SK-N-SH (cell line): ENCODE measurements around the gene TRDN. TPM values are rescaled to one million over a fixed set of nuclear protein-coding genes. Genes with fewer than 3 reads are reported as not detected.

Experiments used
- CTCF ChIA-PET: fragments of 300-600, 350-600 bp; formaldehyde crosslinking; extraction: SDS; loops from one replicate; lab custom pipeline; 2021; lab: Yijun Ruan, JAX
- POLR2A ChIA-PET: fragments of 350-600 bp; sonication (Branson Sonifier 250); formaldehyde crosslinking; extraction: SDS; loops from one replicate; lab custom pipeline; 2020; ENCODE audit warnings: antibody characterized with exemption, inconsistent platforms; lab: Yijun Ruan, JAX
- DNase-seq: peaks from one replicate; pipeline ENCODE4 v3.0.0; 2012
- H2AFZ ChIP-seq: fragments of 200-600 bp; sonication (generic); 2 replicates; pipeline ENCODE4 v1.8.1; 2016; ENCODE audit warnings: antibody characterized with exemption, mild to moderate bottlenecking, low read depth
- H3F3A ChIP-seq: fragments of 200-600 bp; sonication (generic); replicated peaks from 2 replicates; pipeline ENCODE3; 2016; ENCODE audit warnings: antibody characterized with exemption, mild to moderate bottlenecking; ENCODE audit not compliant: insufficient read depth
- H3K27ac ChIP-seq, 2 experiments: fragments of 200-500 bp in 1 of 2; fragments of 200-600 bp in 1 of 2; sonication (Bioruptor generic) in 1 of 2; sonication (generic), shearing (Covaris generic) in 1 of 2; 2 replicates each; pipeline versions ENCODE4 v1.5.1 to v1.6.1; 2014 to 2016; ENCODE audit warnings: low read depth in 2 of 2, inconsistent platforms in 1 of 2, low read length in 1 of 2, mild to moderate bottlenecking in 1 of 2, mixed read lengths in 1 of 2
- H3K27me3 ChIP-seq: fragments of 200-600 bp; sonication (generic), shearing (Covaris generic); 2 replicates; pipeline ENCODE4 v1.6.1; 2016; ENCODE audit warnings: mixed run types; ENCODE audit not compliant: insufficient read depth
- H3K36me3 ChIP-seq, 2 experiments: fragments of 200-500 bp in 1 of 2; fragments of 200-600 bp in 1 of 2; sonication (Bioruptor generic) in 1 of 2; sonication (generic) in 1 of 2; replicated peaks in 1 of 2; 2 replicates each; pipeline versions ENCODE3 to v1.5.1; 2014 to 2016; ENCODE audit warnings: low read length in 1 of 2, mild to moderate bottlenecking in 1 of 2; ENCODE audit not compliant: insufficient read depth in 2 of 2, control insufficient read depth in 1 of 2
- H3K4me1 ChIP-seq, 2 experiments: fragments of 200-500 bp in 1 of 2; fragments of 200-600 bp in 1 of 2; sonication (Bioruptor generic) in 1 of 2; sonication (generic), shearing (Covaris generic) in 1 of 2; 2 replicates each; pipeline versions ENCODE4 v1.5.1 to v1.6.1; 2014 to 2016; ENCODE audit warnings: low read depth in 1 of 2, low read length in 1 of 2, mixed run types in 1 of 2; ENCODE audit not compliant: insufficient read depth in 2 of 2, control insufficient read depth in 1 of 2
- H3K4me2 ChIP-seq: fragments of 200-600 bp; sonication (generic), shearing (Covaris generic); 2 replicates; pipeline ENCODE4 v1.6.1; 2017; ENCODE audit warnings: mixed run types
- H3K4me3 ChIP-seq, 2 experiments: fragments of 200-500 bp in 1 of 2; fragments of 200-600 bp in 1 of 2; sonication (Bioruptor generic) in 1 of 2; sonication (generic), shearing (Covaris generic) in 1 of 2; 2 replicates each; pipeline versions ENCODE4 v1.5.1 to v1.8.1; 2014 to 2016; ENCODE audit warnings: low read depth in 2 of 2, inconsistent platforms in 1 of 2, low read length in 1 of 2, mild to moderate bottlenecking in 1 of 2, mixed read lengths in 1 of 2, moderate library complexity in 1 of 2
- H3K79me2 ChIP-seq: fragments of 200-600 bp; sonication (generic); 2 replicates; pipeline ENCODE4 v1.8.1; 2017; ENCODE audit warnings: mild to moderate bottlenecking; ENCODE audit not compliant: insufficient read depth
- H3K9ac ChIP-seq: fragments of 200-600 bp; sonication (generic); 2 replicates; pipeline ENCODE4 v1.6.1; 2017; ENCODE audit warnings: mixed run types
- H3K9me2 ChIP-seq: fragments of 200-600 bp; sonication (generic); 2 replicates; pipeline ENCODE4 v1.6.1; 2017; ENCODE audit warnings: mixed run types
- H3K9me3 ChIP-seq: fragments of 200-600 bp; sonication (generic); 2 replicates; pipeline ENCODE4 v1.6.1; 2017; ENCODE audit warnings: mixed run types, mild to moderate bottlenecking, moderate library complexity
- H4K20me1 ChIP-seq: fragments of 200-600 bp; sonication (generic); 2 replicates; pipeline ENCODE4 v1.6.1; 2017; ENCODE audit warnings: mild to moderate bottlenecking, mixed run types; ENCODE audit not compliant: insufficient read depth
- CHD2 ChIP-seq: fragments of 150-350 bp; IDR thresholded peaks from 2 replicates; pipeline ENCODE4 v1.6.1; 2018; ENCODE audit warnings: low read length; ENCODE audit not compliant: partially characterized antibody
- CTCF ChIP-seq: fragments of 200-600 bp; sonication (generic); IDR thresholded peaks from 2 replicates; pipeline ENCODE4 v1.6.1; 2017; ENCODE audit warnings: antibody characterized with exemption, mild to moderate bottlenecking, moderate library complexity
- FOSL2 ChIP-seq: IDR thresholded peaks from 2 replicates; pipeline ENCODE4 v1.4.0; 2012; ENCODE audit warnings: low read depth, mild to moderate bottlenecking, moderate library complexity, borderline replicate concordance
- FOXJ3 ChIP-seq: sonication (generic); formaldehyde crosslinking; IDR thresholded peaks from 2 replicates; pipeline ENCODE4 v1.5.1; 2020; ENCODE audit warnings: mild to moderate bottlenecking, missing genetic modification reagents
- GABPA ChIP-seq: IDR thresholded peaks from 2 replicates; pipeline ENCODE4 v1.4.0; 2012; ENCODE audit warnings: low read depth, mild to moderate bottlenecking
- GATA2 ChIP-seq: sonication (generic); formaldehyde crosslinking; IDR thresholded peaks from 2 replicates; pipeline ENCODE4 v1.5.0; 2020; ENCODE audit warnings: mild to moderate bottlenecking, missing genetic modification reagents
- IRF3 ChIP-seq: fragments of 150-350 bp; IDR thresholded peaks from 2 replicates; pipeline ENCODE4 v1.6.1; 2016; ENCODE audit warnings: mild to moderate bottlenecking, low read depth, low read length
- JUND ChIP-seq: IDR thresholded peaks from 2 replicates; pipeline ENCODE4 v1.4.0; 2012
- MEF2A ChIP-seq: IDR thresholded peaks from 2 replicates; pipeline ENCODE4 v1.4.0; 2012; ENCODE audit warnings: low read depth, borderline replicate concordance
- MXI1 ChIP-seq: IDR thresholded peaks from 2 replicates; pipeline ENCODE4 v1.6.1; 2012; ENCODE audit warnings: mild to moderate bottlenecking, low read depth, low read length, improper control_type of control experiment
- NFIC ChIP-seq: IDR thresholded peaks from 2 replicates; pipeline ENCODE4 v1.4.0; 2012; ENCODE audit warnings: borderline replicate concordance
- NRF1 ChIP-seq: IDR thresholded peaks from 2 replicates; pipeline ENCODE4 v1.6.1; 2012; ENCODE audit warnings: low read depth, mild to moderate bottlenecking, low read length
- PBX3 ChIP-seq: IDR thresholded peaks from 2 replicates; pipeline ENCODE4; 2012
- POLR2AphosphoS5 ChIP-seq: IDR thresholded peaks from 2 replicates; pipeline ENCODE4 v1.6.1; 2012; ENCODE audit warnings: low read depth, low read length
- RAD21 ChIP-seq: IDR thresholded peaks from 2 replicates; pipeline ENCODE4 v1.6.1; 2012; ENCODE audit warnings: mild to moderate bottlenecking, low read length
- RCOR1 ChIP-seq: fragments of 150-350 bp; IDR thresholded peaks from 2 replicates; pipeline ENCODE4 v1.6.1; 2017; ENCODE audit warnings: antibody characterized with exemption, low read length
- RFX5 ChIP-seq: IDR thresholded peaks from 2 replicates; pipeline ENCODE4 v1.6.1; 2012; ENCODE audit warnings: mild to moderate bottlenecking, improper control_type of control experiment, low read length
- RXRA ChIP-seq: IDR thresholded peaks from 2 replicates; pipeline ENCODE4 v1.4.0; 2012; ENCODE audit warnings: low read depth, mild to moderate bottlenecking, borderline replicate concordance
- TCF12 ChIP-seq: IDR thresholded peaks from 2 replicates; pipeline ENCODE4 v1.4.0; 2012
- USF2 ChIP-seq: fragments of 150-350 bp; IDR thresholded peaks from 2 replicates; pipeline ENCODE4 v1.6.1; 2017; ENCODE audit warnings: antibody characterized with exemption, low read length, low read depth, borderline replicate concordance
- WGBS: methylation state at CpG from one replicate; pipeline ENCODE4 v1.1.6; 2017; ENCODE audit warnings: low lambda C conversion rate; 5-methylcytosine and 5-hydroxymethylcytosine counted together
- polyA plus RNA-seq, 3 experiments: library from polyadenylated mRNA; depleted of rRNA; stranded (reverse); fragments of >200 nt; gene quantifications; 2 replicates each; pipeline ENCODE4 v1.2.3, GENCODE V29; 2012

TRDN gene
- polyA plus RNA-seq, 1 of the 3 experiments (the other 2 are of a cell fraction): not detected

- 82% methylated on average over 1 of the region's 1 CpG for WGBS
- Histone ChIP-seq H3K4me1 (no peaks in the 10 kb centered on the region), H2AFZ (no peak overlapping the region), H3K36me3 (no peaks in the 10 kb centered on the region), H3K4me2 (no peak overlapping the region), H3K79me2 (no peaks in the 10 kb centered on the region), H3K9ac (no peak overlapping the region), H3K9me3 (no peaks in the 10 kb centered on the region), H3K27ac (no peak overlapping the region), H3K27me3 (no peaks in the 10 kb centered on the region), H3K4me3 (no peak overlapping the region), H4K20me1 (no peaks in the 10 kb centered on the region), H3K9me2 (no peaks in the 10 kb centered on the region), H3F3A (no peaks in the 10 kb centered on the region)
- ChIA-PET CTCF (no interaction called here), POLR2A (no interaction called here)
- DNase-seq: no peak
- TF ChIP-seq RCOR1: no peak
- TF ChIP-seq CHD2: no peak
- no peak for TF ChIP-seq GATA2
- no peak for TF ChIP-seq RFX5
- TF ChIP-seq USF2: no peak
- TF ChIP-seq JUND: no peak
- no peak for TF ChIP-seq RXRA
- no peak for TF ChIP-seq NRF1
- no peak for TF ChIP-seq FOXJ3 (CRISPR knock-in tag)
- TF ChIP-seq CTCF: no peak
Observed at GRCh38 chr6:123295181-123295580, 341.6 kb downstream of the TRDN start.

- Histone ChIP-seq H3K9me2 (no peaks in the 10 kb centered on the region), H3K4me1 (no peaks in the 10 kb centered on the region), H3K27me3 (no peaks in the 10 kb centered on the region), H3K4me3 (no peak overlapping the region), H3K27ac (no peak overlapping the region), H3K4me2 (no peak overlapping the region), H3F3A (no peaks in the 10 kb centered on the region), H3K79me2 (no peaks in the 10 kb centered on the region), H3K9me3 (no peaks in the 10 kb centered on the region), H4K20me1 (no peaks in the 10 kb centered on the region), H2AFZ (no peak overlapping the region), H3K36me3 (no peaks in the 10 kb centered on the region), H3K9ac (no peak overlapping the region)
- WGBS: 14% methylated on average over 1 of the region's 1 CpG
- DNase-seq: no peak
- CTCF ChIA-PET: no interaction called here
- POLR2A ChIA-PET: no interaction called here
- no peak for TF ChIP-seq FOSL2
- no peak for TF ChIP-seq PBX3
- TF ChIP-seq MEF2A: no peak
- TF ChIP-seq MXI1: no peak
- TF ChIP-seq IRF3: no peak
- no peak for TF ChIP-seq CHD2
- TF ChIP-seq JUND: no peak
- TF ChIP-seq USF2: no peak
- TF ChIP-seq NFIC: no peak
- no peak for TF ChIP-seq POLR2AphosphoS5
- TF ChIP-seq TCF12: no peak
- TF ChIP-seq GABPA: no peak
- no peak for TF ChIP-seq RAD21
Observed at GRCh38 chr6:123288649-123289048, 348.1 kb downstream of the TRDN start.
